EL (cell line): ENCODE results near the gene FGFR2.

Experiments used
- DNase-seq: peaks from one replicate; pipeline ENCODE4 v3.0.0-alpha.2; 2016

The FGFR2 gene

DNA sequence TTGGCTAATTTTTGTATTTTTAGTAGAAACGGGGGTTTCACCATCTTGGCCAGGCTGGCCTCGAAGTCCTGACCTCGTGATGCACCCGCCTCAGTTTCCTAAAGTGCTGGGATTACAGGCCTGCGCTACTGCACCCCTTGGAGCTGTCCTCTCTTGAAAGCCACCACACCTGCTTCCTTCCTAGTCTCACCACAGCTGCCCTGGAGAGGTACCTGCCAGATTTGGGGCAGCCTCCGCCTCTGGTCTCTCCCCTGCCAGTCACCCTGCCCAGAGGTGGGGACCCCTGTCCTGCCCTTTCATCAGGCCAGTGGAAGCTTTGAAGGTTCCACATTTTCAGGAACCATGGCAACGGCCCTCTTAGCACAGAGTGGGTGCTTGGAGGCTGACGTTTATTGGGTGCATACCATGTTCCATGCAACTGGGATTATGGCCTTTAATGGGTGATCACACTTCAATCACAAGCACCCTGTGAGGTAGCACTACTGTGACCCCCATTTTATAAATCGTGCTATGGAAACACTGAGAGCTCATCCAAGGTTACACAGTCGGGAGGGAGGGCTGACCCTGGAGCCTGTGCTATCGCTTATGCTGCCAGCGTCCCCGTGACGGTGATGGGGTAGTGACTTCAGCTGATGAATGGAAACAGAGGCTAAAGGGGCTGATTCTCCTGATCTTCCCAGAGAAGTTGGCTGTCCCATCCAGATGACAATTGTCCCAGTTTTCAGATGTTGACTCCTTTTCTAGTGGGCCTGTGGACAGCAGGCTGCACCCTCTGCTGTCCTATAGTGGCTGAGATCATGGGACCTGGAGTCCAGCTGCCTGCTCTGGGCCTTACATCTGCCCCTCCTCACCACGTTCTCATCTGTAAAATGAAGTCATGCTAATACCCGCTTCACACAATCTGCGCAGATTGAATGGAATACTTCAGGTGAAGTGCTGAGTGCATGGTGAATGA lies 11.5 kb upstream of the FGFR2 start:
- no peak for DNase-seq

GRCh38 chr10:121608469-121609190 lies 10.4 kb upstream of the FGFR2 start:
- DNase-seq: peak; percentile 6

- DNase-seq: no peak
These were observed 9.2 kb upstream of the FGFR2 start for GRCh38 chr10:121607310-121608055.

GRCh38 chr10:121605708-121606107 lies 7.5 kb upstream of the FGFR2 start:
- no peak for DNase-seq

- DNase-seq: no peak
These were observed 3.2 kb upstream of the FGFR2 start for GRCh38 chr10:121601458-121601857.

GRCh38 chr10:121600611-121601010 lies 2.4 kb upstream of the FGFR2 start:
- DNase-seq: no peak

DNA sequence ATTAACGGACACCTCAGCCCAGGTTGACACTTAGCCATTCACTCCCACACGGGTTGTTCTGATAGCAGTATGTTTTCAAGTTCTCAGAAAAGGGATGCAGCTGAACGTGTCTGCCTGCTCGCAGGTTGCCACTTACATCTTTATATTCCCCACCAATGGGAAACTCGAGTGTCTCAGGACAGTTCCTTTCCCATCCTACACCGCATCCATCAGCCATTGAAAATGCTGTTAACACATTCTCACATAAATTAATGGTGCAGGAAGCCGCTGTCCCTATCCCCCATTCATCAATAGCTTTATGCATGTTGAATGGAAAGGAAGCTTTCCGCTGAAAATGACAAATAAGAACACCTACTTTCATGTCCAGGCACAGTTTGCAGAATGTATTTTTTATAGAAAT lies 1.7 kb upstream of the FGFR2 start:
- no peak for DNase-seq

- DNase-seq: no peak
These were observed 561 bp downstream of the FGFR2 start for GRCh38 chr10:121597504-121598262.

DNA sequence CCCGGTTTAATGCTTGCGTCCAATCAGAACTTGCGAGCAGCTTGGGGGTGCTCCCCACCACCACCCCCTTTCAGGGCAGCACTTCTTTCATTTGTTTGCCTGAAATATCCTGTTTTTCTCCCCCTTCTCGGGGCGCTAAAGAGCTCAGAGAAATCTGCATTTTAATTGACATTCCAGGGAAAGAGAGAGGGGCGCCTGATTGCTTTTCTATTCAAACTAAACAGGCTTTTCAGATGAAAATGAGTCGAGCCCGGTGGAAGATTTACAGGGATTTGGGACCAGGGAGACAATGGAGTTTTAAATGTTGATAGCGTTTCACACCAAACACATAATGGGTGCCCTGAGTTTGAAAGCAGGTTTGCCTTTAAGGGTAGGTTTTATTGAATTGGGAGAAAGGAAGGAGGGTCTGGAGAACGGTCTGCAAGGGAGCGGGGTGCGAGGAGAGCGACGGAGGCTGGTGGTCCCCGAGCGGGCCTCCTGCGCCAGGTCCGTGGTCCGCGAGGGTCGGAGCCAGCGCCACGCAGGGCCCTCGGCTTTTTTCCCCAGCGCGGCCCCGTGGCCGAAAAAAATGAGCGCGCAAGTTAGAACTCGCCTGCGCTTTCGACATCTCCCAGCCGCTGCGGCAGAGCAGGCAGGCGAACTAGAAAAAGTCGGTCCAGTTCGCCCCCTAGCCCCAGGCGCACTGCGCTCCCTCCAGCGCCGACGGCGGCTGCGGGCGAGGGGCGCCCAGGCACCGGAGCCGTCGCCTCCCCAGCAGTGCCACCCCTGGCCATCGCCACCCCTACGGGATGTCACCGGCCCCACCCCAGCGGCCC lies 1.3 kb downstream of the FGFR2 start:
- DNase-seq: no peak

- no peak for DNase-seq
These were observed 2.2 kb downstream of the FGFR2 start for GRCh38 chr10:121595806-121596688.

- no peak for DNase-seq
These were observed 2.9 kb downstream of the FGFR2 start for GRCh38 chr10:121595351-121595805.

DNA sequence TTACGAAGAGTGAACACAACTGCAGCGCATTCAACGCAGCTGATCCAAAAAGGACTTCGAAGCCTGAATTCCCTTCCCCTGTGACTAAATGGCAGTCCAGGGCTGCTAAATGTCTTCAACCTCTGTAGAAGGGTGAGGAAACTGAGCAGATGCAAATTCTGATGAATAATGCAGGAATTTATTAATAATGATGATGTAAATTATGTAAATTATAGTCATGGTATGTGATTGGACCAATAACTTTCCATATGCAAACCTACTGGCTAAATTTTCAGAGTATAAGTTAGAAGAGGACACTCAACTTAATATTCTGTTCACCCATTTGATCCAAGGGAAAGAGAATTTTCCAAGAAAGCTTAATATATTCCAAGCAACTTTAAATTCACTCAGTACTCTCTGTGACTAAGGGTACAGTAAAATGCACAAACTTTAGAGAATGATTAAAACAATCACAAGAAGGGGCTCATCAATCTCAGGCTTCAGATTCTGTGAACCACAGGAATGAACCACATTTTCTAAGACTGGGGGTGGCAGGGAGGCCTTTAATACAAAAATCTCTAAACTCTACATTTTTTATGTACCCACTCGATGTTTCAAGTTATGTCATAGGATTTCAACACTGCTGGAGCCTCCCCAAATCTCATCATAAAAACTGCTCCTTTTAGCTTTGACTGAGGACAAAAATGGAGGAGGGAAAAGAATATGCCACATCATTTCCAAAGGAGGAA lies 3.5 kb downstream of the FGFR2 start:
- no peak for DNase-seq

- DNase-seq: no peak
These were observed 4.2 kb downstream of the FGFR2 start for GRCh38 chr10:121594076-121594475.

GRCh38 chr10:121593281-121594075 lies 4.8 kb downstream of the FGFR2 start:
- DNase-seq: no peak

GRCh38 chr10:121592155-121592890 lies 5.9 kb downstream of the FGFR2 start:
- no peak for DNase-seq

GRCh38 chr10:121591186-121591585 lies 7.1 kb downstream of the FGFR2 start:
- DNase-seq: no peak

DNA sequence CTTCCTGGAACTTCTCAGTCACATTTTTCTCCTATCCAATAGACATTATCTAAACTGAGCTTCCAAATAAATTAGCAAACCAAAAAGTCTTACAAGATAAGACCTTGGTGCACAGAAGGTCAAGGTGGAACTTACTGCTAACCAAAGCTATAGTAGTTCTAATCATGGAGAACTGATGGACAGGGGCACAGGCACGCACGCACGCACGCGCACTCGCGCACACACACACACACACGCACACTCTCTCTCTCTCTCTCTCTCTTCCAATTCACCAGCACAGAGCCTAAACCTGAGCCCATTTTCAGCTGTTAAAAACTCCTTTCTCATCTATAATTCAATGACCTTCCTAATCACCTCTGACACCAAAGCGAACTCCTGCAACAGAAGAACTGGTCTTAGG lies 7.5 kb downstream of the FGFR2 start:
- no peak for DNase-seq

DNA sequence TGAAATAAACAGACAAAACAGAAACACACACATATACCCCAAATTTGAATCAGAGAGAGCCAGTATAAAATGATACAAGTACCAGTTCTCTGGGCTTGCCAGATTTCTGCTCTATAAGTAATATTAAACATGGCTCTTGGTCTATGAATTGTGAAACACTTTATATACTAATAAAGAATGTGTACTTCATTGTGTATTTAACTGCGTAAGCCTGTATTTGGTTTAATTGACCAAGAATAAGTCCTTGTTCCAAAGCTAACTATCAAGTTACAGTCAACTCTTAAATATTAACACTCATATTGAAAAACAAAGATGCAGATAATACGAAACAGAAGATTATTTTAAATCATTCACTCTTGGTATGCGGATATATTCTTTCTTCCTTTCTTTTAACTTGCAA lies 8.7 kb downstream of the FGFR2 start:
- DNase-seq: no peak
